ENCODE results near the gene INHBE.

INHBE gene

GRCh38 chr12:57470970-57471656 lies 16.0 kb downstream of the INHBE start:
- no peak for TF ChIP-seq CTCF (IDR thresholded peaks at IDR 0.05; ENCODE audit: control insufficient read depth, insufficient read depth, low read depth, low read length, missing control alignments)
- no peak for DNase-seq (ENCODE audit: low read depth)

GRCh38 chr12:57471661-57472060 lies 16.6 kb downstream of the INHBE start:
- no peak for TF ChIP-seq CTCF (IDR thresholded peaks at IDR 0.05; ENCODE audit: control insufficient read depth, insufficient read depth, low read depth, low read length, missing control alignments)
- no peak for DNase-seq (ENCODE audit: low read depth)
- H3K4me3 ChIP-seq (ENCODE audit: control insufficient read depth, low read depth, low read length) = no peak overlapping the region

More at GRCh38 chr12:57470970-57471656, 16.0 kb downstream of the INHBE start:
- no peak overlapping the region for H3K4me3 ChIP-seq (ENCODE audit: control insufficient read depth, low read depth, low read length)

- no peak for TF ChIP-seq CTCF (IDR thresholded peaks at IDR 0.05; ENCODE audit: control insufficient read depth, insufficient read depth, low read depth, low read length, missing control alignments)
- no peak overlapping the region for H3K4me3 ChIP-seq (ENCODE audit: control insufficient read depth, low read depth, low read length)
- no peak for DNase-seq (ENCODE audit: low read depth)
Observed at GRCh38 chr12:57472391-57472790, 17.3 kb downstream of the INHBE start.

- no peak for TF ChIP-seq CTCF (IDR thresholded peaks at IDR 0.05; ENCODE audit: control insufficient read depth, insufficient read depth, low read depth, low read length, missing control alignments)
- DNase-seq (ENCODE audit: low read depth) = no peak
- H3K4me3 ChIP-seq (ENCODE audit: control insufficient read depth, low read depth, low read length) = no peak overlapping the region
Observed at GRCh38 chr12:57473392-57473791, 18.3 kb downstream of the INHBE start.

GRCh38 chr12:57473886-57474285 lies 18.8 kb downstream of the INHBE start:
- no peak for TF ChIP-seq CTCF (IDR thresholded peaks at IDR 0.05; ENCODE audit: control insufficient read depth, insufficient read depth, low read depth, low read length, missing control alignments)
- DNase-seq (ENCODE audit: low read depth) = no peak
- H3K4me3 ChIP-seq (ENCODE audit: control insufficient read depth, low read depth, low read length) = no peak overlapping the region

GRCh38 chr12:57474430-57474829 lies 19.3 kb downstream of the INHBE start:
- no peak for DNase-seq (ENCODE audit: low read depth)
- TF ChIP-seq CTCF (IDR thresholded peaks at IDR 0.05; ENCODE audit: control insufficient read depth, insufficient read depth, low read depth, low read length, missing control alignments) = no peak
- no peak overlapping the region for H3K4me3 ChIP-seq (ENCODE audit: control insufficient read depth, low read depth, low read length)
